Measurements from ENCODE around the gene VTCN1.

DNA sequence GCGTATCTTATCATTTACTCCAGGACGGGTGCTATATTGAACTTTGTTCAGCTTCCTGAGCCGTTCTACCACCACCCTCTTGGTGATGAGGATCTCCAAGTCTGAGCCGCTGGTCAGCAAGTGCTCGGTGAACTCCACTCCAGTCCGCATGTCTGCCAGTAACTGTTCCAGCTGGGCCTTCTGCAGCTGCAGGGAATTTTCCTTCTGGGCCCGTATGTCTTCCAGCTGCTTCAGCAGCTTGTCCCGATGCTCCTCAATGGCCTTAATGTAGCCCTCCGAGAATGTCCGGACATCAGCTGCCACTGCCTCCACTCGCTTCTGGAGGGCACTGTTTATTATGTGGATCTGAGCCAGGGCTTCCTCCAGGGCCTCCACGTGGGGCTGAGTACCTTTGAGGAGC lies 92.6 kb downstream of the VTCN1 start:
- TF ChIP-seq, protein P1, sequence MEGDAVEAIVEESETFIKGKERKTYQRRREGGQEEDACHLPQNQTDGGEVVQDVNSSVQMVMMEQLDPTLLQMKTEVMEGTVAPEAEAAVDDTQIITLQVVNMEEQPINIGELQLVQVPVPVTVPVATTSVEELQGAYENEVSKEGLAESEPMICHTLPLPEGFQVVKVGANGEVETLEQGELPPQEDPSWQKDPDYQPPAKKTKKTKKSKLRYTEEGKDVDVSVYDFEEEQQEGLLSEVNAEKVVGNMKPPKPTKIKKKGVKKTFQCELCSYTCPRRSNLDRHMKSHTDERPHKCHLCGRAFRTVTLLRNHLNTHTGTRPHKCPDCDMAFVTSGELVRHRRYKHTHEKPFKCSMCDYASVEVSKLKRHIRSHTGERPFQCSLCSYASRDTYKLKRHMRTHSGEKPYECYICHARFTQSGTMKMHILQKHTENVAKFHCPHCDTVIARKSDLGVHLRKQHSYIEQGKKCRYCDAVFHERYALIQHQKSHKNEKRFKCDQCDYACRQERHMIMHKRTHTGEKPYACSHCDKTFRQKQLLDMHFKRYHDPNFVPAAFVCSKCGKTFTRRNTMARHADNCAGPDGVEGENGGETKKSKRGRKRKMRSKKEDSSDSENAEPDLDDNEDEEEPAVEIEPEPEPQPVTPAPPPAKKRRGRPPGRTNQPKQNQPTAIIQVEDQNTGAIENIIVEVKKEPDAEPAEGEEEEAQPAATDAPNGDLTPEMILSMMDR (IDR thresholded peaks at IDR 0.05), result no peak
- TF ChIP-seq POLR2A (IDR thresholded peaks at IDR 0.05; ENCODE audit: low read depth), result no peak
